ENCODE measurements around the gene SYNJ2. TPM values are rescaled to one million over a fixed set of nuclear protein-coding genes. Genes with fewer than 3 reads are reported as not detected.

SYNJ2 gene
- total RNA-seq, 1 experiment from 2014 or later = 24.5 TPM

DNA sequence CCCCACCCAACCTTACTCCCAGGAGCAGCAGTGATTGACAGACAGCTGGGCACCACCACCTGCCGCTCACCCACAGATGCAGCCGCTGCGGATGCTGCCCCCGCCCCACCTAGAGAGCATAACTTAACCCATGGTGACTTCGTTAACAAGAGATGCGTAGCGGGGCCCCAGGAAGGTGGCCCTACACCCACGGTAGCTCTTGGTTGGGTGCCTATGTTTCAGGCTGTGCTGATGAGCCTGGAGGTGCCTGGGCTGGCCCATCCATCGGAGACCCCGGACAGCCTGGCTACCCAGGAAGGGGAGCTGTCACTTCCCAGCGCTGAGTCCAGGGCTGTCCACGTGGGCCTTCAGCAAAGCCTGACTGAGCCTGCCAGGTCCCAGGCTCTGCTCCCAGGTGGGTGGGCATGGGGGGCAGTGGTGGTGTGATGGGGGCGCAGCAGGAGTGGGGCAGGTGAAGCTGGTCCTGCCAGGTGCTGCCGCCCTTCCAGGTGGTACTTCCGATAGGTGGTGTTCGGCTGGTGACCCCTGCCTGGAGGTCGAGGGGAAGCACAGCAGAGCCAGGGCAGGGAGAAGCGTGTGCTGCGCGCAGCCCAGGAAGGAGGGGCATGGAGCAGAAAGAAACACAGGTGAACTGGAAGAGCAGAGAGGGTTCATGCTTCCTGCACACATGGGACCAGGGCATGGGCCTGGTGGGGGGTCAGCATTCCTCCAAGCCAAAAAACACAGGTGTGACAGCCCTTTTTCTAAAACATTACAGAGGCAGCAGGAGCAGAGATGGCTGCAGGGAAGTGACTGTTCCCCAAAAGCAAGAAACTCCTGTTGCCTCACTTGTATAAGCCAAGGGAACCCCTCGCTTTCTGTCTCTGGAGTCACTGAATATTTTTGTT is 56.9 kb downstream of the SYNJ2 start:
- H3K36me3 Mint-ChIP-seq (ENCODE audit: insufficient read depth in 1 of 3, low read depth in 3 of 3) = peaks cover 7 to 18% (median 8%) of the 10 kb centered on the region in 3 experiments

More for the DNA sequence above, 56.9 kb downstream of the SYNJ2 start:
- H3K4me1 ChIP-seq (ENCODE audit: insufficient read depth, low read length) = no peaks in the 10 kb centered on the region; the same call in 1 of the 2 replicates
- no peak overlapping the region for H4K91ac ChIP-seq (ENCODE audit: insufficient read length, low read depth, low read length)
- H3K4me2 ChIP-seq (ENCODE audit: insufficient read depth, insufficient read length, low read length) = no peak overlapping the region
- H3K56ac ChIP-seq (ENCODE audit: insufficient read length, low read depth, low read length) = no peak overlapping the region
- Mint-ChIP-seq H3K27ac (peak overlapping the region; percentile 65 to 94 (median 90); a peak in 5 of 7 replicates), H3K9me3 (peaks cover 0 to 3% of the 10 kb centered on the region in 2 experiments; a peak in 1 of 5 replicates), H3K4me1 (peaks cover 16 to 20% of the 10 kb centered on the region in 2 experiments), H3K4me3 (peak overlapping the region in 1 of 2 experiments; percentile 43; a peak in 1 of 5 replicates), H3K27me3 (ENCODE audit: low read depth) (no peaks in the 10 kb centered on the region)
- no peaks in the 10 kb centered on the region for H3K27me3 ChIP-seq (ENCODE audit: insufficient read depth, low read length)
- DNase-seq = no peak
- no peaks in the 10 kb centered on the region for H4K20me1 ChIP-seq (ENCODE audit: control insufficient read depth, insufficient read depth, insufficient read length)
- H3K23ac ChIP-seq (ENCODE audit: insufficient read length, low read depth, low read length) = no peak overlapping the region
- no peak overlapping the region for H3T11ph ChIP-seq (ENCODE audit: low read length)
- no peak overlapping the region for H2BK20ac ChIP-seq (ENCODE audit: low read depth, low read length, poor library complexity, severe bottlenecking)
- no peak overlapping the region for H2BK5ac ChIP-seq (ENCODE audit: insufficient read length, low read length)
- no peak overlapping the region for H2BK12ac ChIP-seq (ENCODE audit: insufficient read length, low read depth, low read length)
- H3K9me3 ChIP-seq (ENCODE audit: control insufficient read depth, low read depth, low read length) = no peaks in the 10 kb centered on the region
- H3K4ac ChIP-seq (ENCODE audit: low read depth, low read length) = no peak overlapping the region
- no peak overlapping the region for H4K8ac ChIP-seq (replicated peaks; ENCODE audit: insufficient read length, low read depth, low read length)
- H2BK15ac ChIP-seq (ENCODE audit: low read depth, low read length) = no peak overlapping the region
- H3K14ac ChIP-seq (ENCODE audit: insufficient read depth, low read length) = no peak overlapping the region
- no peaks in the 10 kb centered on the region for H3K23me2 ChIP-seq (ENCODE audit: insufficient read length, low read depth, low read length, poor library complexity, severe bottlenecking)
- TF ChIP-seq, protein P1, sequence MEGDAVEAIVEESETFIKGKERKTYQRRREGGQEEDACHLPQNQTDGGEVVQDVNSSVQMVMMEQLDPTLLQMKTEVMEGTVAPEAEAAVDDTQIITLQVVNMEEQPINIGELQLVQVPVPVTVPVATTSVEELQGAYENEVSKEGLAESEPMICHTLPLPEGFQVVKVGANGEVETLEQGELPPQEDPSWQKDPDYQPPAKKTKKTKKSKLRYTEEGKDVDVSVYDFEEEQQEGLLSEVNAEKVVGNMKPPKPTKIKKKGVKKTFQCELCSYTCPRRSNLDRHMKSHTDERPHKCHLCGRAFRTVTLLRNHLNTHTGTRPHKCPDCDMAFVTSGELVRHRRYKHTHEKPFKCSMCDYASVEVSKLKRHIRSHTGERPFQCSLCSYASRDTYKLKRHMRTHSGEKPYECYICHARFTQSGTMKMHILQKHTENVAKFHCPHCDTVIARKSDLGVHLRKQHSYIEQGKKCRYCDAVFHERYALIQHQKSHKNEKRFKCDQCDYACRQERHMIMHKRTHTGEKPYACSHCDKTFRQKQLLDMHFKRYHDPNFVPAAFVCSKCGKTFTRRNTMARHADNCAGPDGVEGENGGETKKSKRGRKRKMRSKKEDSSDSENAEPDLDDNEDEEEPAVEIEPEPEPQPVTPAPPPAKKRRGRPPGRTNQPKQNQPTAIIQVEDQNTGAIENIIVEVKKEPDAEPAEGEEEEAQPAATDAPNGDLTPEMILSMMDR (conservative IDR thresholded peaks at IDR 0.05) = no peak
- no peak overlapping the region for H3K9ac ChIP-seq (ENCODE audit: extremely low read depth, insufficient read length, low read length)
- H4K5ac ChIP-seq (ENCODE audit: insufficient read length, low read depth, low read length) = no peak overlapping the region
- H3K79me1 ChIP-seq (ENCODE audit: insufficient read depth, low read depth, low read length, poor library complexity, severe bottlenecking) = no peaks in the 10 kb centered on the region
- no CpG with 5 or more reads among the region's 21 CpGs for WGBS (ENCODE audit: extremely low coverage, insufficient read length, low lambda C conversion rate)
- no peak overlapping the region for H2AK5ac ChIP-seq (ENCODE audit: insufficient read length, low read length)
- H3K27ac ChIP-seq (ENCODE audit: insufficient read length, low read depth, low read length) = no peak overlapping the region
- H3K18ac ChIP-seq (ENCODE audit: insufficient read length, low read depth, low read length) = no peak overlapping the region
- H3K79me2 ChIP-seq (ENCODE audit: insufficient read depth, low read length) = no peaks in the 10 kb centered on the region
- H2AFZ ChIP-seq (ENCODE audit: low read length) = no peak overlapping the region
- H2BK120ac ChIP-seq (ENCODE audit: low read depth, low read length, poor library complexity, severe bottlenecking) = no peak overlapping the region
